Neural cell (in vitro differentiated cells): ENCODE results near the gene IMMP2L. TPM values are rescaled to one million over a fixed set of nuclear protein-coding genes. Genes with fewer than 3 reads are reported as not detected.

Experiments
- H2AFZ ChIP-seq: fragments of 200-600, 300-800 bp; sonication (generic), shearing (Covaris generic); 2 replicates; pipeline ENCODE4 v1.6.0; 2014; ENCODE audit warnings: low read depth, mild to moderate bottlenecking, antibody characterized with exemption, low read length, moderate library complexity
- H3F3A ChIP-seq: fragments of 200-600 bp; shearing (Covaris generic); 2 replicates; pipeline ENCODE4 v1.6.1; 2016; ENCODE audit warnings: mild to moderate bottlenecking, moderate library complexity, mixed read lengths, antibody characterized with exemption, low read length; ENCODE audit not compliant: insufficient read depth, poor library complexity, severe bottlenecking
- H3K27ac ChIP-seq: fragments of 200-600, 300-800 bp; sonication (generic), shearing (Covaris generic); 2 replicates; pipeline ENCODE4 v1.5.1; 2014; ENCODE audit warnings: mild to moderate bottlenecking, low read length, moderate library complexity
- H3K27me3 ChIP-seq: fragments of 300-800, 200-600 bp; sonication (generic), shearing (Covaris generic); 2 replicates; pipeline ENCODE4 v1.6.0; 2014; ENCODE audit warnings: mild to moderate bottlenecking, low read depth, low read length, moderate library complexity; ENCODE audit not compliant: insufficient read depth
- H3K36me3 ChIP-seq: fragments of 300-800, 200-600 bp; sonication (generic), shearing (Covaris generic); 2 replicates; pipeline ENCODE4 v1.5.1; 2014; ENCODE audit warnings: mild to moderate bottlenecking, antibody characterized with exemption, low read length, moderate library complexity; ENCODE audit not compliant: insufficient read depth
- H3K4me2 ChIP-seq: fragments of 300-800, 200-600 bp; sonication (generic), shearing (Covaris generic); 2 replicates; pipeline ENCODE4 v1.6.0; 2014; ENCODE audit warnings: mild to moderate bottlenecking, low read length
- H3K4me3 ChIP-seq: fragments of 300-800, 200-600 bp; sonication (generic), shearing (Covaris generic); 2 replicates; pipeline ENCODE4 v1.5.1; 2014; ENCODE audit warnings: mild to moderate bottlenecking, low read length, moderate library complexity
- H3K79me2 ChIP-seq: fragments of 200-600 bp; shearing (Covaris generic); replicated peaks from 2 replicates; pipeline ENCODE4 v1.6.0; 2014; ENCODE audit warnings: mild to moderate bottlenecking, low read length, moderate library complexity; ENCODE audit not compliant: insufficient read depth
- H3K9ac ChIP-seq: fragments of 300-800, 200-600 bp; sonication (generic), shearing (Covaris generic); 2 replicates; pipeline ENCODE4 v1.6.1; 2016; ENCODE audit warnings: mild to moderate bottlenecking, low read length, mixed read lengths
- H3K9me2 ChIP-seq: fragments of 200-600 bp; shearing (Covaris generic); 2 replicates; pipeline ENCODE4 v1.6.1; 2016; ENCODE audit warnings: mild to moderate bottlenecking, low read length, mixed read lengths; ENCODE audit not compliant: insufficient read depth
- H3K9me3 ChIP-seq: fragments of 200-600, 300-800 bp; sonication (generic), shearing (Covaris generic); 2 replicates; pipeline ENCODE4 v1.6.1; 2016; ENCODE audit warnings: mild to moderate bottlenecking, mixed run types, low read length, moderate library complexity, mixed read lengths
- H4K20me1 ChIP-seq: fragments of 200-600 bp; shearing (Covaris generic); 2 replicates; pipeline ENCODE4 v1.6.1; 2016; ENCODE audit warnings: mild to moderate bottlenecking, mixed run types; ENCODE audit not compliant: insufficient read depth
- EP300 ChIP-seq: fragments of 450-650 bp; conservative IDR thresholded peaks from 2 replicates; pipeline ENCODE4 v1.6.1; 2014; ENCODE audit warnings: antibody characterized with exemption, mild to moderate bottlenecking, moderate library complexity; ENCODE audit not compliant: poor library complexity, severe bottlenecking
- EZH2 ChIP-seq: fragments of 200-600, 300-800 bp; shearing (Covaris generic), sonication (generic); IDR thresholded peaks from 2 replicates; pipeline ENCODE4 v1.6.1; 2014; ENCODE audit warnings: antibody characterized with exemption, low read length, borderline replicate concordance, mild to moderate bottlenecking; ENCODE audit not compliant: insufficient read depth, poor library complexity, severe bottlenecking
- MXI1 ChIP-seq: fragments of 450-650 bp; conservative IDR thresholded peaks from 2 replicates; pipeline ENCODE4 v1.6.1; 2014; ENCODE audit warnings: antibody characterized with exemption, mild to moderate bottlenecking; ENCODE audit not compliant: poor library complexity, severe bottlenecking
- POLR2AphosphoS5 ChIP-seq: IDR thresholded peaks from 2 replicates; pipeline ENCODE4 v1.6.1; 2012
- RAD21 ChIP-seq: fragments of 450-650 bp; conservative IDR thresholded peaks from 2 replicates; pipeline ENCODE4 v1.6.1; 2014; ENCODE audit warnings: antibody characterized with exemption, mild to moderate bottlenecking, moderate library complexity
- SMC3 ChIP-seq: fragments of 450-650 bp; conservative IDR thresholded peaks from 2 replicates; pipeline ENCODE4 v1.6.1; 2014; ENCODE audit warnings: antibody characterized with exemption, mild to moderate bottlenecking, moderate library complexity; ENCODE audit not compliant: poor library complexity
- TAF1 ChIP-seq: IDR thresholded peaks from 2 replicates; pipeline ENCODE4 v1.6.1; 2012; ENCODE audit warnings: low read depth
- polyA plus RNA-seq: library from polyadenylated mRNA; depleted of rRNA; stranded (reverse); fragments of >200 nt; gene quantifications from 2 replicates; pipeline ENCODE4 v1.2.3, GENCODE V29; 2014
- TF ChIP-seq, protein P1 (sequence below): fragments of 450-650 bp; IDR thresholded peaks from 2 replicates; pipeline ENCODE4 v1.5.1; 2014; ENCODE audit warnings: antibody characterized with exemption, mild to moderate bottlenecking, moderate library complexity; ENCODE audit not compliant: poor library complexity, severe bottlenecking
- TF ChIP-seq, protein P2 (sequence below): IDR thresholded peaks from 2 replicates; pipeline ENCODE4 v1.6.1; 2012; ENCODE audit warnings: borderline replicate concordance

The IMMP2L gene
- polyA plus RNA-seq, 1 donor from 2014 or later = 9.7 TPM

DNA sequence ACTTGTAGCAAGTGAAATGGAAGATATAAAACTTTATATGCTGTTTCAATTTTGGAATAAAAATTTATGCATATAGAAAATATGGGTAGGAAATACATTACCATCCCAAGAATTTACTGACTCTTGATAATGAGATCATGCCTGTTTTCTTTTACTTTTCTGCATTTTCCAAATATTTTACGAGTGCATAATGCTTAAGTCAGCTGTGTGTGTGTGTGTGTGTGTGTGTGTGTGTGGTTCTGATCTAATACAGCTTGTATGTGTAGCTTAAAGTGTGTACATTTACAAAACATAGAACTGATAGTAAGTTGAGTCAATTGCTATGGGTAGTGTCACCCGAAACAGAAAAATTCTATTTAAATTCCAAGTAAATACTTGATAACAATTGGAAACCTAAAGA, 787.2 kb downstream of the IMMP2L start:
- no peaks in the 10 kb centered on the region for H3K27me3 ChIP-seq
- no peak overlapping the region for H3K27ac ChIP-seq
- no peak overlapping the region for H3K4me2 ChIP-seq
- no peaks in the 10 kb centered on the region for H3K79me2 ChIP-seq
- H3K36me3 ChIP-seq = no peaks in the 10 kb centered on the region
- H2AFZ ChIP-seq = no peak overlapping the region
- H3K4me3 ChIP-seq = no peak overlapping the region
- no peak overlapping the region for H3K9ac ChIP-seq
- no peaks in the 10 kb centered on the region for H3K9me3 ChIP-seq
- TF ChIP-seq, protein P1, sequence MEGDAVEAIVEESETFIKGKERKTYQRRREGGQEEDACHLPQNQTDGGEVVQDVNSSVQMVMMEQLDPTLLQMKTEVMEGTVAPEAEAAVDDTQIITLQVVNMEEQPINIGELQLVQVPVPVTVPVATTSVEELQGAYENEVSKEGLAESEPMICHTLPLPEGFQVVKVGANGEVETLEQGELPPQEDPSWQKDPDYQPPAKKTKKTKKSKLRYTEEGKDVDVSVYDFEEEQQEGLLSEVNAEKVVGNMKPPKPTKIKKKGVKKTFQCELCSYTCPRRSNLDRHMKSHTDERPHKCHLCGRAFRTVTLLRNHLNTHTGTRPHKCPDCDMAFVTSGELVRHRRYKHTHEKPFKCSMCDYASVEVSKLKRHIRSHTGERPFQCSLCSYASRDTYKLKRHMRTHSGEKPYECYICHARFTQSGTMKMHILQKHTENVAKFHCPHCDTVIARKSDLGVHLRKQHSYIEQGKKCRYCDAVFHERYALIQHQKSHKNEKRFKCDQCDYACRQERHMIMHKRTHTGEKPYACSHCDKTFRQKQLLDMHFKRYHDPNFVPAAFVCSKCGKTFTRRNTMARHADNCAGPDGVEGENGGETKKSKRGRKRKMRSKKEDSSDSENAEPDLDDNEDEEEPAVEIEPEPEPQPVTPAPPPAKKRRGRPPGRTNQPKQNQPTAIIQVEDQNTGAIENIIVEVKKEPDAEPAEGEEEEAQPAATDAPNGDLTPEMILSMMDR = no peak
- no peak for TF ChIP-seq RAD21
- H3F3A ChIP-seq = no peaks in the 10 kb centered on the region
- H3K9me2 ChIP-seq = no peaks in the 10 kb centered on the region
- H4K20me1 ChIP-seq = no peaks in the 10 kb centered on the region

GRCh38 chr7:110774071-110774470, 788.2 kb downstream of the IMMP2L start:
- no peak overlapping the region for H3K27ac ChIP-seq
- no peak overlapping the region for H3K9ac ChIP-seq
- TF ChIP-seq RAD21 = no peak
- no peak for TF ChIP-seq EP300
- TF ChIP-seq POLR2AphosphoS5 = no peak
- TF ChIP-seq, protein P1 = no peak
- TF ChIP-seq SMC3 = no peak
- TF ChIP-seq, protein P2, sequence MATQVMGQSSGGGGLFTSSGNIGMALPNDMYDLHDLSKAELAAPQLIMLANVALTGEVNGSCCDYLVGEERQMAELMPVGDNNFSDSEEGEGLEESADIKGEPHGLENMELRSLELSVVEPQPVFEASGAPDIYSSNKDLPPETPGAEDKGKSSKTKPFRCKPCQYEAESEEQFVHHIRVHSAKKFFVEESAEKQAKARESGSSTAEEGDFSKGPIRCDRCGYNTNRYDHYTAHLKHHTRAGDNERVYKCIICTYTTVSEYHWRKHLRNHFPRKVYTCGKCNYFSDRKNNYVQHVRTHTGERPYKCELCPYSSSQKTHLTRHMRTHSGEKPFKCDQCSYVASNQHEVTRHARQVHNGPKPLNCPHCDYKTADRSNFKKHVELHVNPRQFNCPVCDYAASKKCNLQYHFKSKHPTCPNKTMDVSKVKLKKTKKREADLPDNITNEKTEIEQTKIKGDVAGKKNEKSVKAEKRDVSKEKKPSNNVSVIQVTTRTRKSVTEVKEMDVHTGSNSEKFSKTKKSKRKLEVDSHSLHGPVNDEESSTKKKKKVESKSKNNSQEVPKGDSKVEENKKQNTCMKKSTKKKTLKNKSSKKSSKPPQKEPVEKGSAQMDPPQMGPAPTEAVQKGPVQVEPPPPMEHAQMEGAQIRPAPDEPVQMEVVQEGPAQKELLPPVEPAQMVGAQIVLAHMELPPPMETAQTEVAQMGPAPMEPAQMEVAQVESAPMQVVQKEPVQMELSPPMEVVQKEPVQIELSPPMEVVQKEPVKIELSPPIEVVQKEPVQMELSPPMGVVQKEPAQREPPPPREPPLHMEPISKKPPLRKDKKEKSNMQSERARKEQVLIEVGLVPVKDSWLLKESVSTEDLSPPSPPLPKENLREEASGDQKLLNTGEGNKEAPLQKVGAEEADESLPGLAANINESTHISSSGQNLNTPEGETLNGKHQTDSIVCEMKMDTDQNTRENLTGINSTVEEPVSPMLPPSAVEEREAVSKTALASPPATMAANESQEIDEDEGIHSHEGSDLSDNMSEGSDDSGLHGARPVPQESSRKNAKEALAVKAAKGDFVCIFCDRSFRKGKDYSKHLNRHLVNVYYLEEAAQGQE = no peak
- TF ChIP-seq TAF1 = no peak
- TF ChIP-seq MXI1 = no peak
- TF ChIP-seq EZH2 = no peak
- no peaks in the 10 kb centered on the region for H3K79me2 ChIP-seq
- no peaks in the 10 kb centered on the region for H3F3A ChIP-seq
- H3K9me2 ChIP-seq = no peaks in the 10 kb centered on the region
- no peak overlapping the region for H3K4me3 ChIP-seq
- H4K20me1 ChIP-seq = no peaks in the 10 kb centered on the region
- no peaks in the 10 kb centered on the region for H3K9me3 ChIP-seq
- no peak overlapping the region for H3K4me2 ChIP-seq
- H2AFZ ChIP-seq = no peak overlapping the region
- no peaks in the 10 kb centered on the region for H3K36me3 ChIP-seq
- H3K27me3 ChIP-seq = no peaks in the 10 kb centered on the region
